Measurements from ENCODE around the gene SLC16A8. TPM values are rescaled to one million over a fixed set of nuclear protein-coding genes. Genes with fewer than 3 reads are reported as not detected.

Gene SLC16A8
- total and polyA plus RNA-seq, 2 of the 13 experiments (the other 11 are each of a cell fraction or from before 2014, with no cell fraction given), result not detected

DNA sequence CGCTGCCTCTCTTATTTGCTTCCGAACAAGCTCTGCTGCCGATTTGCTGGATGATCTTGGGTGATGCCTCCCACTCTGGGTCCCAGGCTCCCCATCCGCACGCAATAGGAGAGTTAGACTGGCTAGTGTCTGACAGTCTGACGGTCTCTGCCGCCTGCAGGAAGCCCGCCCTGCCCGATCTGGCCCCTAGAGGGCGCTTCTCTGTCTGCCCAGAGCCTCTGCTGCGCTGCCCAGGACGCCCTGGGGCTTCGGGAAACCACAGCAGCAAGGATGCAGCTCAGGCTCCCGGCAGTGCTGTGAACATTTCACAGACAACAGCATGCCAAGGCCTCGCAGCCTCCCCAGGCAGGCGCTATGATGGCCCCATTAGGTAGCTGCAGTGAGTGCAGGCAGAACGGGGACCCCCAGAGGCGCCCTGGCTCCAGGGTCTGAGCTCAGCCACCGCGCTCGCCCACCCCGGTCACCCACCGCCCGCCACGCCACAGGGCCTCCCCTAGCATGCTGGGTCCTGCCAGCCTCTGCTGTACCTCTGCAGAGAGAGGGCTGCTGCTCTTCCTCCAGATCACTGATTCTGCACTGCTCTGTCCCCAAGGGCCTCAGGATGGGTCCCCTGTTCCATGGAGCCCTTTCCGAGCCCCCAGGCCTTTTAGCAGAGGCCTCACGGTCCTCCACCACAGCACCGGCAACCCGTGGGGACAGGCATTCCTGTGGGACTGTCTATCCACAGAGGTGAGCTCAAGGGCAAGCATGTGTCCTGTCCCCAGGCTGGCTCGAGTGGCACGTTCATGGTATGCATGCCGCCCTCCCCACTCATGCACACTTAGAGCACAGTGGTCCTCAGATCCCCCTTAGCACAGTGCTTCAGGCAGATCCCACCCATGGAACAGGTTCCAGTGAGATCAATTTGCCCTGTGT is 30.8 kb upstream of the SLC16A8 start (continued):
- TF ChIP-seq, protein P1, sequence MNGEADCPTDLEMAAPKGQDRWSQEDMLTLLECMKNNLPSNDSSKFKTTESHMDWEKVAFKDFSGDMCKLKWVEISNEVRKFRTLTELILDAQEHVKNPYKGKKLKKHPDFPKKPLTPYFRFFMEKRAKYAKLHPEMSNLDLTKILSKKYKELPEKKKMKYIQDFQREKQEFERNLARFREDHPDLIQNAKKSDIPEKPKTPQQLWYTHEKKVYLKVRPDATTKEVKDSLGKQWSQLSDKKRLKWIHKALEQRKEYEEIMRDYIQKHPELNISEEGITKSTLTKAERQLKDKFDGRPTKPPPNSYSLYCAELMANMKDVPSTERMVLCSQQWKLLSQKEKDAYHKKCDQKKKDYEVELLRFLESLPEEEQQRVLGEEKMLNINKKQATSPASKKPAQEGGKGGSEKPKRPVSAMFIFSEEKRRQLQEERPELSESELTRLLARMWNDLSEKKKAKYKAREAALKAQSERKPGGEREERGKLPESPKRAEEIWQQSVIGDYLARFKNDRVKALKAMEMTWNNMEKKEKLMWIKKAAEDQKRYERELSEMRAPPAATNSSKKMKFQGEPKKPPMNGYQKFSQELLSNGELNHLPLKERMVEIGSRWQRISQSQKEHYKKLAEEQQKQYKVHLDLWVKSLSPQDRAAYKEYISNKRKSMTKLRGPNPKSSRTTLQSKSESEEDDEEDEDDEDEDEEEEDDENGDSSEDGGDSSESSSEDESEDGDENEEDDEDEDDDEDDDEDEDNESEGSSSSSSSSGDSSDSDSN (CRISPR knock-in tag; IDR thresholded peaks at IDR 0.05), result 0 out of 2 replicates have a peak, but pooled peaks have one; percentile 19
- TF ChIP-seq NR2F6 (IDR thresholded peaks at IDR 0.05) (no peak), NR2F6 (CRISPR knock-in tag; IDR thresholded peaks at IDR 0.05) (peak; percentile 31; the same call in 1 of the 2 replicates), ZNF556 (CRISPR knock-in tag; IDR thresholded peaks at IDR 0.05; ENCODE audit: borderline replicate concordance) (no peak), HIVEP1 (CRISPR knock-in tag; IDR thresholded peaks at IDR 0.05) (no peak), KLF15 (CRISPR knock-in tag; IDR thresholded peaks at IDR 0.05; ENCODE audit: borderline replicate concordance) (no peak), HDAC2 (CRISPR knock-in tag; IDR thresholded peaks at IDR 0.05) (0 out of 2 replicates have a peak, but pooled peaks have one; percentile 14), FOSL2 (CRISPR knock-in tag; IDR thresholded peaks at IDR 0.05) (peak; percentile 17; the same call in 1 of the 2 replicates), ZSCAN22 (CRISPR knock-in tag; IDR thresholded peaks at IDR 0.05) (peak; percentile 87), ERF (CRISPR knock-in tag; IDR thresholded peaks at IDR 0.05) (0 out of 2 replicates have a peak, but pooled peaks have one; percentile 32), ARHGAP35 (CRISPR knock-in tag; IDR thresholded peaks at IDR 0.05; ENCODE audit: borderline replicate concordance) (no peak), KDM3A (CRISPR knock-in tag; IDR thresholded peaks at IDR 0.05; ENCODE audit: low read depth) (0 out of 2 replicates have a peak, but pooled peaks have one; percentile 40), SUZ12 (IDR thresholded peaks at IDR 0.05; ENCODE audit: low read depth, low read length) (no peak), POGZ (CRISPR knock-in tag; IDR thresholded peaks at IDR 0.05) (no peak), BCL6 (CRISPR knock-in tag; IDR thresholded peaks at IDR 0.05) (no peak), MAFG (CRISPR knock-in tag; IDR thresholded peaks at IDR 0.05) (no peak), SMARCC2 (IDR thresholded peaks at IDR 0.05) (no peak), ZNF788 (CRISPR knock-in tag; IDR thresholded peaks at IDR 0.05; ENCODE audit: borderline replicate concordance) (peak; percentile 32; the same call in 1 of the 2 replicates), ZNF550 (CRISPR knock-in tag; IDR thresholded peaks at IDR 0.05; ENCODE audit: borderline replicate concordance) (no peak), ZNF670 (CRISPR knock-in tag; IDR thresholded peaks at IDR 0.05; ENCODE audit: borderline replicate concordance) (no peak)
- TF ChIP-seq, protein P2, sequence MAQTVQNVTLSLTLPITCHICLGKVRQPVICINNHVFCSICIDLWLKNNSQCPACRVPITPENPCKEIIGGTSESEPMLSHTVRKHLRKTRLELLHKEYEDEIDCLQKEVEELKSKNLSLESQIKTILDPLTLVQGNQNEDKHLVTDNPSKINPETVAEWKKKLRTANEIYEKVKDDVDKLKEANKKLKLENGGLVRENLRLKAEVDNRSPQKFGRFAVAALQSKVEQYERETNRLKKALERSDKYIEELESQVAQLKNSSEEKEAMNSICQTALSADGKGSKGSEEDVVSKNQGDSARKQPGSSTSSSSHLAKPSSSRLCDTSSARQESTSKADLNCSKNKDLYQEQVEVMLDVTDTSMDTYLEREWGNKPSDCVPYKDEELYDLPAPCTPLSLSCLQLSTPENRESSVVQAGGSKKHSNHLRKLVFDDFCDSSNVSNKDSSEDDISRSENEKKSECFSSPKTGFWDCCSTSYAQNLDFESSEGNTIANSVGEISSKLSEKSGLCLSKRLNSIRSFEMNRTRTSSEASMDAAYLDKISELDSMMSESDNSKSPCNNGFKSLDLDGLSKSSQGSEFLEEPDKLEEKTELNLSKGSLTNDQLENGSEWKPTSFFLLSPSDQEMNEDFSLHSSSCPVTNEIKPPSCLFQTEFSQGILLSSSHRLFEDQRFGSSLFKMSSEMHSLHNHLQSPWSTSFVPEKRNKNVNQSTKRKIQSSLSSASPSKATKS (CRISPR knock-in tag; IDR thresholded peaks at IDR 0.05), result no peak
- TF ChIP-seq, protein P3, sequence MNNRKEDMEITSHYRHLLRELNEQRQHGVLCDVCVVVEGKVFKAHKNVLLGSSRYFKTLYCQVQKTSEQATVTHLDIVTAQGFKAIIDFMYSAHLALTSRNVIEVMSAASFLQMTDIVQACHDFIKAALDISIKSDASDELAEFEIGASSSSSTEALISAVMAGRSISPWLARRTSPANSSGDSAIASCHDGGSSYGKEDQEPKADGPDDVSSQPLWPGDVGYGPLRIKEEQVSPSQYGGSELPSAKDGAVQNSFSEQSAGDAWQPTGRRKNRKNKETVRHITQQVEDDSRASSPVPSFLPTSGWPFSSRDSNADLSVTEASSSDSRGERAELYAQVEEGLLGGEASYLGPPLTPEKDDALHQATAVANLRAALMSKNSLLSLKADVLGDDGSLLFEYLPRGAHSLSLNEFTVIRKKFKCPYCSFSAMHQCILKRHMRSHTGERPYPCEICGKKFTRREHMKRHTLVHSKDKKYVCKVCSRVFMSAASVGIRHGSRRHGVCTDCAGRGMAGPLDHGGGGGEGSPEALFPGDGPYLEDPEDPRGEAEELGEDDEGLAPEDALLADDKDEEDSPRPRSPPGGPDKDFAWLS (CRISPR knock-in tag; IDR thresholded peaks at IDR 0.05; ENCODE audit: borderline replicate concordance), result no peak
- TF ChIP-seq, protein P4, sequence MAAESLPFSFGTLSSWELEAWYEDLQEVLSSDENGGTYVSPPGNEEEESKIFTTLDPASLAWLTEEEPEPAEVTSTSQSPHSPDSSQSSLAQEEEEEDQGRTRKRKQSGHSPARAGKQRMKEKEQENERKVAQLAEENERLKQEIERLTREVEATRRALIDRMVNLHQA (CRISPR knock-in tag; IDR thresholded peaks at IDR 0.05), result no peak
